SKM-1 (cell line): ENCODE data around the gene LYZL2.
"Not testable (repeated sequence)": the region's sequence is repeated elsewhere in the genome, so short reads cannot be mapped to it uniquely, and the experiment has no call there.

Experiments
- DNase-seq: peaks from one replicate; lab custom pipeline; 2025; ENCODE audit not compliant: unreplicated experiment; lab: John Stamatoyannopoulos, UW

The LYZL2 gene

DNA sequence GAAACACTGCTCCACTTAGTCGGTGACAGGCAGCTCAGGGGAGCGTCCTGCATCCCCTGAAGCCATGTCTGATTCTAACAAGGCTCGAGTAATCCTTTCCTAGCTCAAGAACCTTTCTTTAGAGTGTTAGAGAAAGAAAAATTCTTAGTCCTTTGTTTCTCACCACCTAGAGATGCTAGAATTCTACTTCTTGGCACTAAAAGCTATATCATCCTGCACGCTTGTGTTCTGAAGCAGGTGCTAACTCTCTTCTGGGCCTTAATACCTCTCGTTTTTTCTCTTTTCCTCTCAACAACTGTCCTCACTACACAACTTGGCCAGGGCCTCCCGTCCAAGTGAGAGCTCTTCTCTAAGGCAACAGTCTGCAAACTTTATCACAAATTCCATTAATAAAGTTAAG is at the start of gene LYZL2:
Gene LYZL2 (minus strand): TSS at position 101 of the 400 bp plus-strand sequence. CDS start 2,838 bp downstream, outside the sequence.
- DNase-seq = no peak

DNA sequence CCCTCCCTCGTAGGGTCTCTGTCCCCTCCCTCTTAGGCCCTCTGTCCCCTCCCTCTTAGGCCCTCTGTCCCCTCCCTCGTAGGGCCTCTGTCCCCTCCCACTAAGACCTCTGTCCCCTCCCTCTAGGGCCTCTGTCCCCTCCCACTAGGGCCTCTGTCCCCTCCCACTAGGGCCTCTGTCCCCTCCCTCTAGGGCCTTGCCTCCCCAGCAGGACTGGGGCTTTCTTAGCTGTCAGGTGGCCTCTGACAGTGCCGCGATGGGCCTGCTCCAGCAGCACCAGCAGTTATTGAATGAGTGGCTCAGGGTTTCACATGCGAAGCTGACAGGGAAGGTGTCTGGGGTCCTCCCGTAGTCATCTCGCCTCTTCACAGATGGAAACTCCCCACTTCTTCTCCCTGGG is 48.1 kb upstream of the LYZL2 start:
- DNase-seq = not testable (repeated sequence)

DNA sequence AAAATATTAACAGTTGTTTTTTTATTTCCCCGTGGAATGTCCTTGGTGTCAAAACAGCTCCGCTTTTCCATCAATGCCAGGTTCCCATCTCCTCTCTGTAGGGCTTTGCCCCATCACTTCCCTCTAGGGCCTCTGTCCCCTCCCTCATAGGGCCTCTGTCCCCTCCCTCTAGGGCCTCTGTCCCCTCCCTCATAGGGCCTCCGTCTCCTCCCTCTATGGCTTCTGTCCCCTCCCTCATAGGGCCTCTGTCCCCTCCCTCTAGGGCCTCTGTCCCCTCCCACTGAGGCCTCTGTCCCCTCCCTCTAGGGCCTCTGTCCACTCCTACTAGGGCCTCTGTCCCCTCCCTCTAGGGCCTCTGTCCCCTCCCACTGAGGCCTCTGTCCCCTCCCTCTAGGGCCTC is 47.6 kb upstream of the LYZL2 start:
- not testable (repeated sequence) for DNase-seq

DNA sequence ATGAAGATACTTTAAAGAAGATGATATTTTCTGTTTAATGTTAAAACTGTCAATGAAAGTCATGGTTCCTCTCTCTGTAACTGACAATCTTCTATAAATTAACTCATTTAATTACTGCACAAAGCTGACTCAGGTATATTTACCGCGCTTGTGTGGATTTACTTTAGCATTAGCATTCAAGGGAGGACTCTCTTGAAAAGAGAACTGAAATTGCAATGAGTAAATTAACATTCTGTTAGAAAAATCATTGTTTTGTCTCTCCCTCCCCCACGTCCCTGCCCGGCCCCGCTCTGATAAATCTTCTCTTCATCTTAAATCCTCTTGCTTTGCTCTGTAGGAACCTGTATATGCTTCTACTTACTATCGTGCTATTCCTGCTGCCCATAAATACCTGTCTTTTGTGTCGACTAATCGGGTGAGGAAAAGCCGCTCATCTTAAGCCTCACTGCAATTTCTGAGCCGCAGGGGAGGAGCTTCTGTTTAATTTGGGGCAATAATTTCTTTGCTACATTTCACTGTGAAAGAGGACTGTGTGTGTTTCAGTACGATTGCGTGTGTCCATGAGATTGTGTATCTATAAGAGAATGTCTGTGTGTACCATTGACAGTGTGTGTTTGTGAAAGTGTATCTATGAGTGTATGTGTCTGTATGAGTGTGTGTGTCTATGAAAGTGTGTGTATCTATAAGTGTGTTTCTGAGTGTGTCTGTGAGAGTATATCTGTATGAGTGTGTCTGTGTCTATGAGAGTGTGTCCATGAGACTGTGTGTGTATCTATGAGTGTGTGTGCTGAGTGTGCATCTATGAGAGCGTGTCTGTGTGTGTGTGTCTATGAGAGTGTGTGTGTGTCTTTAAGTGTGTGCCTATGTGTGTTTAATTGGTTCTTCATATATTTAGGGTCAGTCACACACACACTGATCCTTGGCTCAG is 46.5 kb upstream of the LYZL2 start:
- no peak for DNase-seq

DNA sequence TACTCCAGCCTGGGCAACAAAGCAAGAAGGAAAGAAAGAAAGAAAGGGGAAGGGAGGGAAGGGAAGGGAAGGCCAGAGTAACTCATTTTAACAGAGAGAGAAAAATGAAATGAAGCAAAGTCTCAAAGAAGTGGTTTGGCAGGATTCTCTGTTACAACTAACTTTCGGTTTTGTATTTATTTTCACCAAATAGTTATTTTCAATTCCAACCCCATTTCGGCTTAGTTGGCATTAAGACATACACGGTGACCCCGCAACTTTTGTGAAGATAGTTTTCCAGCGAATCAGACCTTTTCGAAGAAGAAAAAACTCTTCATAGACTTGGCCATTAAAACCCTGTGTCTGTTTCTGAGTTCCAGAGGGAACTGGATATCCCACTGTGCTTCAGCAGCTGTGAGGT is 45.2 kb upstream of the LYZL2 start:
- DNase-seq = no peak

DNA sequence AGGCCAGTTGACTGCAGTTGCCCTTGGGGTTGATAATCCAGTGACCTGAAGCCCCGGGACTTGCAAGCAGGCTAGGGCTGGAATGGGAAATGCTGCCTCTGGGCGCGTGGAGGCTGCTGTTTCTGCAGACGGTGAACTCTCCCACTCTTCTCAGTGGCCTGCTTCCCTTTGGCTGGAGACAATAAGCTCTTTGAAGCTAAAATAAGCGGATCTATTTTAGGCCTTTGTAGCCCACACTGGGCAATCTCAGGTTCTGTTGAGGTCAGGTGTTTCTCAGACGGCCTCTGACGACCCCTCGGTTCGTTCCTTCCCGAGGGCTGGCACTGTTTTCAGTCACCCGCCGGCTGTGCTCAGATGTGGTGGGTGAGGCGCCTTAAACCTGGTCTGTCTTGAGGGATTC is 43.7 kb upstream of the LYZL2 start:
- not testable (repeated sequence) for DNase-seq

DNA sequence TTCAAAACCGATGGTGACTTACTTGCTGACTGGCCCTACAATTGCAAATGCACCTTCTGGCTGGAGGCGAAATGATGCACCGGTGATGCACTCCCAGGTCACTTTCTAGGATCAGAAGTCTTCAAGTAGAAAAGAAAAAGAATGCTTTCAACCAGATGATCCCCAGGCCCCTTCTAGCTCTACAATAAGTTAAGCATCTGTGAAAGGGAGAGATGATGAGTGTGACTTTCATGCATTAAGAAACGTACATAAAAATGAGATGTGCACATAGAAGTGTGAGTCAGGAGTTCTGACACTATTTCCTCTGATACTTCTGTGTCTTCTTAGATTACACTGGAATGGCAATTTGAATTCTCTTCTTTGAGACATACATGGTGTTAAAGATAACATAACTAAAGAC is 42.8 kb upstream of the LYZL2 start:
- not testable (repeated sequence) for DNase-seq

DNA sequence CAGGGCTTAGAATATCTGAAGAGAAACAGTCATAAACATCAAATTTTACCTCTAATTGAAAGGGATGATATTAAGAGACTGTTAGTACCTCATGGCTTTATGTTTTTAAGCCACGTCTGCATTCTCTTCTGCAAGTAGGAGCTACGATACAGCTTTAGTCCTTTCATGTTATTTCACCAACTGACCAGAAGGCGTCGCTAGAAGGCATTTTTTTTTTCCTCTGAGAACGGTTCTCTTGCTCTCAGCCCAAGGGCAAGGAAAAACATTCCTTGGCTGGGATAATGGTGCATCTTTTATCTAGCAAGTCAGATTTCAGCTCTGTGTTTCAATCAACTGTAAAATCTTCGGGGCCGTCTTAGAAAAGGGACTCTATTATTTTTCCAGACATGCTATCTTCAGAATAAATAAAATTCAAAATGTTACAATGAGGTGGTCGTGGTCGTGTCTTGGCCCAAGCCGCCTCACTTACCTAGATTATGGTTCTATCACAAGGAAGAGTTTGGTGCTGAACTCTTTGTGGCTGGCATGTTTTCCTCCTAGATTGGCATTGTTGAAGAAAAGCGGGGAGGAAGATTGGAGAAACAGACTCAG is 41.6 kb upstream of the LYZL2 start:
- peak; percentile 48 for DNase-seq

DNA sequence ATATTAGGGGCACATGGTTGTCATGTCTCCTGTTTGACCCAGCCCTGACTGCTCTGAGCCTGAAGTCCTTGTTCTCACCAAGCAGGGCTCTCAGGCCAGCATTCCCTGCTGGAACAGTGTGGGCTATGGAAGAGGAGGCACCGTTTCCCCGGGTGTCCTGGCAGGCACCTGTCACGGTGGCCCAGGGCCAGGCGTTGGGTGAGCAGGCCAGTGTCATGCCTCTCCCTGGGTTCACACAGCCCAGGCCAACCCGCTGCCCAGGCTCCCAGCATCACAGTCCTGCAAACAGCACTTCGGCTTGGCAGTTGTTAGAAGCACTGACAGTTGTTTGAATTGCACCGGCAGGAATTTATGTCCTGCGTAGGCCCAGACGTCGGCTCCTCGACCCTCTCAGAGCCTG is 38.4 kb upstream of the LYZL2 start:
- DNase-seq = not testable (repeated sequence)

DNA sequence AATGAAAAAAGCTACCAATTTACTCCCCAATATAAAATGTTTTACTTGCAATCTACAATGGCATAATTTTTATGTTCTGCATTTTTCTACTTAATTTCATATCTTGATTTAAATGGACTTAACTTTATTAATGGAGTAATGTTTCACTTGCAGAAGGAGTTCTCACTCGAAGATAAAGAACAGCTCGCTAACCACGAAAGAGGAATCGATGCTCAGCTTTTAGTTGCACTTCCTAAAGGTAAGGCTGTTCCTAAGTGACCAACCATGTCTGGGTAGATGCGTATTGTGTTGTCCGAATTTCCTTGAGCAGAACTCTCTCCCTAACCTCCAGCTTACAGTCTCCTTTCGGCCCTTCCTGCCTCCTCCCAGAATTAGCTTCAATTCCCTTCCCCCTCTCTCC is 33.9 kb upstream of the LYZL2 start:
- not testable (repeated sequence) for DNase-seq

DNA sequence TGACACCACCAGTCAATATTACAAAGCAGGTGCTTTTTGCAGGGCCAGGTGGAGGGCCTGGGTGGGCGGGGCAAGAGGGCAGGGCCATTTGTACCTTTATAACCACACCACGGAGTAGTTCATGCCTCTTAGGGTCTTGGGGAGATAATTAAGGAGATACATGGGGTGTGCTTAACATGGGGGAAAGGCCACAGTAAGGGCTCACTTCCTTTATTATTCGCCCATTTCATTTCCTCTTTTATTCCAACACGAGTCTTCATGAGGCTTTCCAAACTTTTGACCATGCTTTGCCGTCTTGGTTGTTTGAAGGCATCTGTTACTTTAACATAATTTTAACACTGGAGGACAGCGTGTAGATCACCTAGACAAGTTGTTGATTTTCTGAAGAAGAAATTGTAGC is 33.3 kb upstream of the LYZL2 start:
- DNase-seq = no peak

DNA sequence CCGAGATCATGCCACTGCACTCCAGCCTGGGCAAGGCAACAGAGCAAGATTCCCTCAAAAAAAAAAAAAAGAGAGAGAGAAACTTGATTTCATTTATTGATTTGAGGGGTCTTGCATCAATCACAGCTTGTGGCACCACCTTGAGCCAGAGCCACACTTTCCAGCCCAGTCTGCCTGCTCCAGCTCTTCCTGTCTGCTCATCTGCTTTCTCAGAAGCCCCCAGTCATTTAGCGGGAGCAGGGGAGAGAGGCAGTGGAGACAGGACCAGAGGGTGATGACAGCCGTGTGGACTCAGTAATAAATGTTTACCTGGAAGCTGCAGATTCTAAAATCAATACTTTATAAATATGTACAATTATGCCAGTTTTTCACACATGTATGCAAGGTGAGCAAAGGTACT is 30.8 kb upstream of the LYZL2 start:
- DNase-seq = not testable (repeated sequence)

DNA sequence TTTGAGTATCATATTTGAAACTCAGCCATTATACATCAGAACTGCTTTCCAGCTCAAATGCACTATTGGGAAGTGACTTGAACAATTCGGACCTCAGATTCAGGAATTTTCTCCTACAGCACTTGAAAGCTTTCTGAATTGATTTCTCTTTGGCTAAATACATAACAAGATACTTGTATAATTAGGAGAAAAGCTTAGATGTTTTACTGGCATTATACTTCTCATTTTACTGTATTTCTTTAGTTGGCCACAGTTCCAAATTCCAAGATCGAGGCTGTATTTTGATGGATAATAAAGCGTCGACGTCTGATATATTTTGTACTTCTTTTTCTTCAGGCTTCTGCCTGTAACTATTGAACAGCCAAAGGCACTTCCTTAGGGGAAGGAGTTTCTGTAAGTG is 26.7 kb upstream of the LYZL2 start:
- DNase-seq = no peak

DNA sequence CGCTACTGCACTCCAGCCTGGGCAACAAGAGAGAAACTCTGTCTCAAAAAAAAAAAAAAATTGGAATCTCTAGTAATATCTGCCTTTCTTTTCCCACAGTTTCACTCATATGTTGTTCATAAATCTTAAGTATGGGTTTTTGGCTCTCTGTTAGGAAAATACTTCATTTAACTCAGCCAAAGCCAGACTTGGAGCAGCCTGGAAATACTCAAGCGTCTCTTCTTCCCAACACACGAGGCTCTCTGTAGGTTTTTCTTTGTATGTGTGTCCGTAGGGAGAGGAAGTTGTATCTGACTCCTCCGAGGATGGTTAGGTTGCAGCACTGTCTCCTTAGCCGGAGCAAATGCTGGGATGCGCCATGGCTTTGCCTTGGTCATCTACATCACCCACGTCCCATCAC is 25.4 kb upstream of the LYZL2 start:
- not testable (repeated sequence) for DNase-seq

DNA sequence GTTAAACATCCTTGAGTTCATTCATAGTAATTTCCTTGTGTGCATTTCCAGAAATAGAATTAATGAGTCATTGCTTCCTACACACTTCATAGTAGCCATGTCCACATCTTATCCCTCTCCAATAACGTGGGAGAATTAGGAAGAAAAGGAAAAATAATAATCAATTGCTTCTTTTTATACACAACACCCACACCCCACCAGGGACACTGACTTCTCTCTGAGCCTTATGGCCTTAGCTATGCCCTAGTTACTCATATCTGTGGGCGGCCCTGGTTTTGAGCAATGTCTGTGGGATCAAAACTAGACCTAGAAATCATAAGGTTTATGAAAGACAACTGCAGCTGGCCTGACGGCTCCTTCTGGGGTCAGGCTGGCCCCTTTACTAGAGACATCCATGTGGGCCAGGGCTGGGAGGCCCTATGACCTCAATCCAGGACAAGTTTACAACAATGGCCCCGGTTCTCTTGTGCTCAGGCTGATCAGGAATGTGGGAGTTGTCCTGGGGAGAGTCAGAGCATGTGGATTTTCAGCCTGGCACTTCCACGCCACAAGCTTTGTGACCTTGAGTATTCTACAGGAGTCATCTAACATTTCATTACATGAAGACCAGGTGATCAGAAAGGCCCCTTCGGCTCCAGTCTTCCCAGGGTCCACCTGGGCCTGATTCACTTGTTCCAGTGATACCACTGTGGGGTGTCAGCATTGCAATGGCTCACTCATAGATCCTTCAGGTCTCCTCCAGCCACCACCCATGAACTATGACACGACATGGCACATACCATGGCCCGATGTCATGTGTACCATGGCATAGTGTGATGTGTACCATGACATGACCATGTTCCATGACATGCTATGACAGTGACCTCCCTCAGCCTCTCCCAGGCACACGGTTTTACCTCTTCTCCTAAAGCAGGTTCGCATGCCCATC is 22.2 kb upstream of the LYZL2 start:
- not testable (repeated sequence) for DNase-seq

DNA sequence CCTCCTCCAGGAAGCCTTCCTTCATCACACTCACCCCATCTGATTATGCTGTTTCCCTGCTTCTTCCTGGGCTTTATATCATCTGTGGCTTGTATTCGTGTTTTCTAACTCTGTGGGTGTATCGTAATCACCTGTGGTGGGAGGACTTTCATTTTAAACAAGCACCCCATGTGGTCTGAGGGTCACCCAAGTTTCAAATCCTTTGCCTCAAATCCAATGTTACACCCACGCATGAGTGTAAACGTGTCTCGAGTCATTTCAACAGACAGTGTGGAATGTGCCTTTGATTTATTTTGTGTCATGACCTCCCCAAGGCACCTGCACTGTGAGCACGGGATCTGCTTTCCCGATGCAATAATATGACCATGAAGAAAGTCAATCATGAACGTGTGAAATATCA is 17.5 kb upstream of the LYZL2 start:
- no peak for DNase-seq

DNA sequence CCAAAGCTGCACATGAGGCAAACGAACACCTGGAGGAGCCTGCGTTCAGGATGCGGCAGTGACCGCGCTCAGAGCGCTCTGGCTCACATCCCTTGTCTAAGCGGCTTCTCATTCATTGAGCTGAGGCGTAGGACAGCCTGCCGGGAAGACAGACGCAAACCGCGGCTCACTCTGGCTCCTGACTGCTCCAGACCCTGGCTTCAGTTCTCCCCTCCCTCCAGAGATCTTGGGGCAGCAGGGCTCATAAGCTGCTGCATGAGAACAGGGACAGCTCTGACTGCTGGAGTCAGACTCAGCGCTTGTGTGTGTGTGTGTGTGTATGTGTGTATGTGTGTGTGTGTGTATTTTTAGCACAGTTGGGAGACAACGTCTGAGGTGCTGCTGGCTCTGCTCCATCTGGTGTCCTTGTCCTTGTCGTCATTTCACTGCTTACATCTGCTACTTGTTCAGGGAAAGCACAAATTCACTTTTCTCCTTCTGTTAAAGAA is 15.8 kb upstream of the LYZL2 start:
- DNase-seq = no peak

DNA sequence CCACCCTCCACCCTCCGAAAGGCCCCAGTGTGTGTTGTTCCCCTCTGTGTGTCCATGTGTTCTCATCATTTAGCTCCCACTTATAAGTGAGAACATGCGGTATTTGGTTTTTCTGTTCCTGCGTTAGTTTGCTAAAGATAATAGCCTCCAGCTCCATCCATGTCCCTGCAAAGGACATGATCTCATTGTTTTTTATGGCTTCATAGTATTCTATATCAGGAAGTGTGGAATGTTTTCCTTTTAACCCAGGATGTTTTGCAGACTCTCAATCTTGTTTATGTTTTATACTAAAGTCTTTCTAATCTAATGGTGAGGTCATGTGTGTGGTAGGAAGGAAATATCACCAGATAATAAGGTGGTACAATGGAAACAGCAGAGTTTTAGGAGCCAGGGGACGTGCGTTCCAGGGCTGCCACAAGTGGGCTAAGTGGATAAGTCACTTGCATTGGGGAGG is 14.9 kb upstream of the LYZL2 start:
- not testable (repeated sequence) for DNase-seq

DNA sequence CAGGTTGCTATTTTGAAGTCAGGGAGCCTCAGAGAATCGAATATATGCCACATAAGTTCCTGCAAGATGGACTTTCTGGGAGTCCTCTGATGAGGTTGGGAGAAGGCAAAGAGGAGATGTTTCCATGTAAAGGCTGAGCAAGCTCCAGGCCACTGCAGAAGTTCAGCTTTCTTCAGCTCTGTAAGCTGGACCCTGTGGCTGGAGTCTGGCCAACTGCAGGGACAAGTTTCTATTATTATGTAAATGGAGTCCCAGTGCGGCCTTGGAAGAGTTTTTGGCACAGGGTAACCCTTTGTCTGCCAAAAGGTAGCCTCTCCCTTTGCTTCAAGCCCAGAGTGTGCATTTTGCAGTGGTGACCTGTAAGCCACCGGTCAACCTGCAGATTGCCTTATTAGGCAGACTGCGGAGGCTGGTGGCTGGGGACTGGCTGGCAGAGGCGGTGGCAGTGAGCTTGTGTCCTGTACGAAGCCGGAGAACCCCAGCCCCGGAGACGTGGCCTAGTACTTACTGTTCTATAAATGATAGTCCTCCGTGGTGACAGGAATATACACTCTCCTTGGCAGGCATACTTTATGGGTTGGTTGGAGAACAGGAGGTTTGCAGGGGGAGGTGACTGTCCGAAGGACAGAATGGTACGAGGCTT is 14.1 kb upstream of the LYZL2 start:
- DNase-seq = not testable (repeated sequence)

DNA sequence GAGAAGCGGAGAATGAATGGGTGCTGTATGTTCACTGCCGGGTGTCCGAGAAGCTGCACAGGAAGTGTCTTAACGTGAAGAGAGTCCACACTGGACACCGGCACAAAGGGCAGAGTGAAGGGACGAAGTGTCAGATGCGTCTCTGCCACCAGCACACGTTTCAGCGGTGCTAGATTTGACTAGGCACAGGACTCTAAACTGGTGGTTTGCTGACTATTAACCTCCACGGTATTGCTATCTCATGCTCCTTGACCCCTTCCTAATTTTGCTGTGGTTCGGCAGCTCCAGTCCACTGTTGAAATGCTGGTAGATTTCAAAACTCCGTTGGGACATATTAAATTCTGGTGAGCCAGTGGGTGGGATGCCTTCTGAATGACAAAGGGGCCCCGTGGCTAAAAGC is 13.3 kb upstream of the LYZL2 start:
- DNase-seq = not testable (repeated sequence)
